Hepatic stellate cell (primary cell): ENCODE measurements around the gene GRIK5.
A peak's percentile ranks its signal among the peaks of the same experiment; 100 is the strongest.

Source experiments
- DNase-seq: peaks from one replicate; pipeline ENCODE4 v3.0.0; 2011; ENCODE audit warnings: low spot score

GRIK5 gene

GRCh38 chr19:42075616-42076379, 5.8 kb upstream of the GRIK5 start, which contains the start of gene ZNF574:
ZNF574 (plus strand) TSS chr19:42076166; CDS start chr19:42078607, 2,441 bp downstream.
- peak; percentile 99 for DNase-seq

- DNase-seq, result no peak
Observed at GRCh38 chr19:42075364-42075615, 5.3 kb upstream of the GRIK5 start.

- no peak for DNase-seq
Observed at GRCh38 chr19:42074513-42075363, 4.7 kb upstream of the GRIK5 start.

- no peak for DNase-seq
Observed at GRCh38 chr19:42071247-42071646, 1.2 kb upstream of the GRIK5 start.

- DNase-seq, result no peak
Observed at GRCh38 chr19:42068756-42069571, 1.0 kb downstream of the GRIK5 start.

GRCh38 chr19:42068361-42068755, 1.6 kb downstream of the GRIK5 start:
- DNase-seq, result no peak

- no peak for DNase-seq
Observed at GRCh38 chr19:42067315-42067888, 2.6 kb downstream of the GRIK5 start.

- no peak for DNase-seq
Observed at GRCh38 chr19:42066075-42066754, 3.8 kb downstream of the GRIK5 start.

- no peak for DNase-seq
Observed at GRCh38 chr19:42065511-42065910, 4.5 kb downstream of the GRIK5 start.

- no peak for DNase-seq
Observed at GRCh38 chr19:42065051-42065450, 5.0 kb downstream of the GRIK5 start.

GRCh38 chr19:42064432-42064831, 5.6 kb downstream of the GRIK5 start:
- DNase-seq, result no peak

- DNase-seq, result no peak
Observed at GRCh38 chr19:42062381-42062780, 7.6 kb downstream of the GRIK5 start.

- DNase-seq, result no peak
Observed at GRCh38 chr19:42060117-42060516, 9.9 kb downstream of the GRIK5 start.

GRCh38 chr19:42059196-42059595, 10.8 kb downstream of the GRIK5 start:
- no peak for DNase-seq

- DNase-seq, result no peak
Observed at GRCh38 chr19:42057846-42058245, 12.2 kb downstream of the GRIK5 start.

- no peak for DNase-seq
Observed at GRCh38 chr19:42054205-42054604, 15.8 kb downstream of the GRIK5 start.

GRCh38 chr19:42053037-42053935, 16.7 kb downstream of the GRIK5 start:
- DNase-seq, result no peak

- DNase-seq, result no peak
Observed at GRCh38 chr19:42052241-42052863, 17.7 kb downstream of the GRIK5 start.

GRCh38 chr19:42051166-42052115, 18.6 kb downstream of the GRIK5 start:
- DNase-seq, result no peak
